ENCODE data around the gene AFMID.
"Not testable (repeated sequence)": the region's sequence is repeated elsewhere in the genome, so short reads cannot be mapped to it uniquely, and the experiment has no call there.

AFMID gene

GRCh38 chr17:78186692-78187595, at the start of gene AFMID, which contains the start of gene TK1:
Gene AFMID, plus strand, starts transcription at chr17:78187362. Its CDS starts 9 bp downstream, at chr17:78187371.
Gene TK1, minus strand, starts transcription at chr17:78187052. Its CDS starts 58 bp downstream, at chr17:78186994.
- peak; percentile 98 for DNase-seq

- DNase-seq: no peak
Observed at GRCh38 chr17:78137392-78138203, 49.6 kb upstream of the AFMID start.

- no peak for DNase-seq
Observed at GRCh38 chr17:78138204-78139060, 48.7 kb upstream of the AFMID start.

GRCh38 chr17:78139861-78140168, 47.3 kb upstream of the AFMID start:
- DNase-seq: not testable (repeated sequence)

- peak; percentile 92 for DNase-seq
Observed at GRCh38 chr17:78140169-78141051, 46.8 kb upstream of the AFMID start.

GRCh38 chr17:78141437-78142118, 45.6 kb upstream of the AFMID start:
- no peak for DNase-seq

GRCh38 chr17:78142119-78142861, 44.9 kb upstream of the AFMID start:
- DNase-seq: no peak

- DNase-seq: no peak
Observed at GRCh38 chr17:78143214-78144146, 43.7 kb upstream of the AFMID start.

- DNase-seq: peak; percentile 86
Observed at GRCh38 chr17:78144147-78144719, 42.9 kb upstream of the AFMID start.

GRCh38 chr17:78144736-78145641, 42.2 kb upstream of the AFMID start:
- peak; percentile 73 for DNase-seq

GRCh38 chr17:78146471-78146869, 40.7 kb upstream of the AFMID start:
- DNase-seq: no peak

- DNase-seq: no peak
Observed at GRCh38 chr17:78146881-78147280, 40.3 kb upstream of the AFMID start.

- DNase-seq: no peak
Observed at GRCh38 chr17:78147315-78147998, 39.7 kb upstream of the AFMID start.

- no peak for DNase-seq
Observed at GRCh38 chr17:78148286-78149016, 38.7 kb upstream of the AFMID start.

GRCh38 chr17:78151514-78152008, 35.6 kb upstream of the AFMID start:
- DNase-seq: no peak

Measured in femur (tissue), 1 donor.